ENCODE results near the gene ZMIZ1.

DNA sequence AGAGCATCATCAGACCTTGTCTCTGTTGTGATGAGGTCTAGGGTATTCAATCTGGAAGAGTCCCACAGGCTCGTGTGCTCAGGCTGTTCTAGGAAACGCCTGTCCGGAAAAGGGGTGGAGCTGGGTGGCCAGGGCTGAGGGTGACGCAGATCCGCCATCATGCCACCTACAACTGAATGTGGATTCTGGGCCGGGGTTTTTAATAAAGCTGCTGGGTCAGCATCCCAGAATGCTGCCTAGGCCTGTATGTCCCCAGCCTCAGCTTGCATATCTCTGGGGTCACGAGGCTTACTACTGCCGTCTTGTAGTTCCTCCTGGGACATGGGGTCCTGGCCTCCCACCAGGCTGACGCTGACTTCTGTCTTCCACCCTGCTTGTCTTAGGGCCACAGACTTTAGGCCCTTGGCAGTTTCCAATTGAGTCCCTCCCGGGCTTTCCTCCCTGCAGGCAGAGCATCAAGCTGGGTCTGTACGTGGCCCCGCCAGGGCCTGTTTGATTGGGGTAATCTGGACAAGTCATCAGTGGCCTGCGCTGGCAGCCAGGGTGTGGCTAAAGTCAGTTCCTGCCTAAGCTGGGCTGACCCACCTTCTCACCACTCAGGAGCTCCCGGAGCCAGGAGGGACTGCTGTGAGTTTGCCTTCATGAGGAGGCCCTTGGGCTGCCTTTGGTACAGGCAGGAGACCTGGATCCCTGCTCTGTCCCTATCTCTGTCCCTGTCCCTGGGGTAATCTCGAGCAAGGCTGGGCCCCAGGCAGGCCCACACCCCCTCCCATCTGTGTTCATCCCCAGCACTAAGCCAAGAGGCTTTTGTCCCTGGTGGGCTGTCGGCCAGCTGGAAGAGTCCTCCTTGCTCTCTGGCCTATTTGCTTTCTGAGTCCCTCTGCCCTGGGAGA lies 79.9 kb downstream of the ZMIZ1 start:
- TF ChIP-seq, protein P1, sequence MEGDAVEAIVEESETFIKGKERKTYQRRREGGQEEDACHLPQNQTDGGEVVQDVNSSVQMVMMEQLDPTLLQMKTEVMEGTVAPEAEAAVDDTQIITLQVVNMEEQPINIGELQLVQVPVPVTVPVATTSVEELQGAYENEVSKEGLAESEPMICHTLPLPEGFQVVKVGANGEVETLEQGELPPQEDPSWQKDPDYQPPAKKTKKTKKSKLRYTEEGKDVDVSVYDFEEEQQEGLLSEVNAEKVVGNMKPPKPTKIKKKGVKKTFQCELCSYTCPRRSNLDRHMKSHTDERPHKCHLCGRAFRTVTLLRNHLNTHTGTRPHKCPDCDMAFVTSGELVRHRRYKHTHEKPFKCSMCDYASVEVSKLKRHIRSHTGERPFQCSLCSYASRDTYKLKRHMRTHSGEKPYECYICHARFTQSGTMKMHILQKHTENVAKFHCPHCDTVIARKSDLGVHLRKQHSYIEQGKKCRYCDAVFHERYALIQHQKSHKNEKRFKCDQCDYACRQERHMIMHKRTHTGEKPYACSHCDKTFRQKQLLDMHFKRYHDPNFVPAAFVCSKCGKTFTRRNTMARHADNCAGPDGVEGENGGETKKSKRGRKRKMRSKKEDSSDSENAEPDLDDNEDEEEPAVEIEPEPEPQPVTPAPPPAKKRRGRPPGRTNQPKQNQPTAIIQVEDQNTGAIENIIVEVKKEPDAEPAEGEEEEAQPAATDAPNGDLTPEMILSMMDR (IDR thresholded peaks at IDR 0.05 in 4 of 5, conservative IDR thresholded peaks at IDR 0.05 in 1 of 5), result no peak
- peak; percentile 34 to 50 for TF ChIP-seq POLR2A (IDR thresholded peaks at IDR 0.05)

Data from gastrocnemius medialis (tissue), 4 donors.